SK-N-SH treated with all-trans-retinoic acid at 6 μM for 48 hours (cell line): Measurements from ENCODE around the gene DTX3L.

Experiments used
- ATAC-seq: fragments of 200-7000 bp; cut with Tn5 transposase; 3 replicates; pipeline ENCODE4 v1.9.1; 2020; ENCODE audit warnings: mild to moderate bottlenecking, moderate library complexity
- ARNTL ChIP-seq: fragments of 450-650 bp; formaldehyde crosslinking; IDR thresholded peaks from 2 replicates; pipeline ENCODE4 v1.5.0; 2020; ENCODE audit warnings: low read depth, mild to moderate bottlenecking, moderate library complexity, borderline replicate concordance
- CREB5 ChIP-seq: fragments of 250-450 bp; sonication (Bioruptor Pico); IDR thresholded peaks from 2 replicates; pipeline ENCODE4 v1.5.1; 2020; ENCODE audit warnings: low read depth, mild to moderate bottlenecking, moderate library complexity
- GLIS3 ChIP-seq: fragments of 250-450 bp; sonication (Bioruptor Pico); IDR thresholded peaks from 2 replicates; pipeline ENCODE4 v1.5.0; 2020; ENCODE audit warnings: mild to moderate bottlenecking, moderate library complexity
- OSR1 ChIP-seq: fragments of 250-450 bp; sonication (Bioruptor Pico); IDR thresholded peaks from 2 replicates; pipeline ENCODE4 v1.8.0; 2022; ENCODE audit warnings: moderate library complexity, mild to moderate bottlenecking, inconsistent platforms
- PATZ1 ChIP-seq: fragments of 250-450 bp; sonication (Bioruptor Pico); IDR thresholded peaks from 2 replicates; pipeline ENCODE4 v1.8.0; 2020; ENCODE audit warnings: mild to moderate bottlenecking, moderate library complexity, borderline replicate concordance
- POU6F1 ChIP-seq: fragments of 250-450 bp; sonication (Bioruptor Pico); IDR thresholded peaks from 2 replicates; pipeline ENCODE4 v1.8.0; 2021; ENCODE audit warnings: low read depth, mild to moderate bottlenecking, moderate library complexity, borderline replicate concordance
- TCF4 ChIP-seq: fragments of 250-450 bp; sonication (Bioruptor Pico); IDR thresholded peaks from 2 replicates; pipeline ENCODE4 v1.8.0; 2021; ENCODE audit warnings: mild to moderate bottlenecking, moderate library complexity, borderline replicate concordance
- TSHZ2 ChIP-seq: fragments of 250-450 bp; sonication (Bioruptor Pico); IDR thresholded peaks from 2 replicates; pipeline ENCODE4 v1.5.0; 2020; ENCODE audit warnings: mild to moderate bottlenecking, moderate library complexity
- ZC3H10 ChIP-seq: fragments of 250-450 bp; sonication (Bioruptor Pico); IDR thresholded peaks from 2 replicates; pipeline ENCODE4 v1.5.1; 2021; ENCODE audit warnings: mild to moderate bottlenecking, moderate library complexity
- ZFP3 ChIP-seq: fragments of 250-450 bp; sonication (Bioruptor Pico); IDR thresholded peaks from 2 replicates; pipeline ENCODE4 v1.5.0; 2020; ENCODE audit warnings: mild to moderate bottlenecking, moderate library complexity
- ZNF70 ChIP-seq: fragments of 450-650 bp; formaldehyde crosslinking; IDR thresholded peaks from 2 replicates; pipeline ENCODE4 v1.5.0; 2020; ENCODE audit warnings: mild to moderate bottlenecking, moderate library complexity
- ZNF8 ChIP-seq: fragments of 450-650 bp; formaldehyde crosslinking; IDR thresholded peaks from 2 replicates; pipeline ENCODE4 v1.5.0; 2020; ENCODE audit warnings: mild to moderate bottlenecking, moderate library complexity
- TF ChIP-seq, protein P1 (sequence below): fragments of 250-450 bp; sonication (Bioruptor Pico); IDR thresholded peaks from 2 replicates; pipeline ENCODE4 v1.5.1; 2021; ENCODE audit warnings: mild to moderate bottlenecking, moderate library complexity

DTX3L gene

GRCh38 chr3:122548076-122548475 lies 16.1 kb upstream of the DTX3L start:
- no peak for TF ChIP-seq TSHZ2 (CRISPR knock-in tag)
- no peak for TF ChIP-seq CREB5 (CRISPR knock-in tag)
- no peak for TF ChIP-seq PATZ1
- TF ChIP-seq, all 23 proteins: peak for 0
- ATAC-seq = no peak

GRCh38 chr3:122548619-122549018 lies 15.5 kb upstream of the DTX3L start:
- TF ChIP-seq GLIS3 (CRISPR knock-in tag) = no peak
- no peak for TF ChIP-seq POU6F1
- no peak for TF ChIP-seq OSR1 (CRISPR knock-in tag)
- no peak for TF ChIP-seq PATZ1
- TF ChIP-seq ARNTL (CRISPR knock-in tag) = no peak
- no peak for TF ChIP-seq ZFP3 (CRISPR knock-in tag)
- no peak for TF ChIP-seq ZC3H10 (CRISPR knock-in tag)
- ATAC-seq = no peak

DNA sequence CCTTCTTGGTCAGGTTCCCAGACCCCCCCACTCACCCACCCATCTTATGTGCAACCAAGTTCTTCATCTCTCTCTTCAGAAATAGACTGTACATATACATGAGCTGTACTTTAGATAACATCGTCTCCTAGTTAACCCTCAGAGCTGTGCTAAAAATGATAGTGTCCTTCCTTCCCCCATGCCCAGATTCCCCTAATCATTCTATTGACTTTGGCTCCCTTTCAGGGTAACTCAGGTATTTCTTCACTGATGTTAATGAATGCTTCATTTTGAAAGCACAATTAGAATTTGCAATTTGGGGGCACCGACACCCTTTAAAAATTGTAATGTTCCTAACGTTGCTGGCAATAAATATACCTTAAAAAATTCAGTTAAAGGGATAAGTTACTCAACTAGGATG lies 11.0 kb upstream of the DTX3L start:
- TF ChIP-seq ARNTL (CRISPR knock-in tag) = no peak
- TF ChIP-seq ZC3H10 (CRISPR knock-in tag) = no peak
- TF ChIP-seq ZNF8 = no peak
- TF ChIP-seq ZFP3 (CRISPR knock-in tag) = no peak
- TF ChIP-seq, protein P1, sequence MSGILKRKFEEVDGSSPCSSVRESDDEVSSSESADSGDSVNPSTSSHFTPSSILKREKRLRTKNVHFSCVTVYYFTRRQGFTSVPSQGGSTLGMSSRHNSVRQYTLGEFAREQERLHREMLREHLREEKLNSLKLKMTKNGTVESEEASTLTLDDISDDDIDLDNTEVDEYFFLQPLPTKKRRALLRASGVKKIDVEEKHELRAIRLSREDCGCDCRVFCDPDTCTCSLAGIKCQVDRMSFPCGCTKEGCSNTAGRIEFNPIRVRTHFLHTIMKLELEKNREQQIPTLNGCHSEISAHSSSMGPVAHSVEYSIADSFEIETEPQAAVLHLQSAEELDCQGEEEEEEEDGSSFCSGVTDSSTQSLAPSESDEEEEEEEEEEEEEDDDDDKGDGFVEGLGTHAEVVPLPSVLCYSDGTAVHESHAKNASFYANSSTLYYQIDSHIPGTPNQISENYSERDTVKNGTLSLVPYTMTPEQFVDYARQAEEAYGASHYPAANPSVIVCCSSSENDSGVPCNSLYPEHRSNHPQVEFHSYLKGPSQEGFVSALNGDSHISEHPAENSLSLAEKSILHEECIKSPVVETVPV = no peak
- TF ChIP-seq TCF4 (CRISPR knock-in tag) = no peak
- no peak for TF ChIP-seq GLIS3 (CRISPR knock-in tag)
- no peak for TF ChIP-seq ZNF70
- no peak for TF ChIP-seq OSR1 (CRISPR knock-in tag)
- TF ChIP-seq PATZ1 = no peak
- no peak for ATAC-seq
